ENCODE measurements around the gene SFR1. TPM values are rescaled to one million over a fixed set of nuclear protein-coding genes. Genes with fewer than 3 reads are reported as not detected.

Gene SFR1
- total RNA-seq, 1 experiment from 2014 or later: 8.4 TPM

DNA sequence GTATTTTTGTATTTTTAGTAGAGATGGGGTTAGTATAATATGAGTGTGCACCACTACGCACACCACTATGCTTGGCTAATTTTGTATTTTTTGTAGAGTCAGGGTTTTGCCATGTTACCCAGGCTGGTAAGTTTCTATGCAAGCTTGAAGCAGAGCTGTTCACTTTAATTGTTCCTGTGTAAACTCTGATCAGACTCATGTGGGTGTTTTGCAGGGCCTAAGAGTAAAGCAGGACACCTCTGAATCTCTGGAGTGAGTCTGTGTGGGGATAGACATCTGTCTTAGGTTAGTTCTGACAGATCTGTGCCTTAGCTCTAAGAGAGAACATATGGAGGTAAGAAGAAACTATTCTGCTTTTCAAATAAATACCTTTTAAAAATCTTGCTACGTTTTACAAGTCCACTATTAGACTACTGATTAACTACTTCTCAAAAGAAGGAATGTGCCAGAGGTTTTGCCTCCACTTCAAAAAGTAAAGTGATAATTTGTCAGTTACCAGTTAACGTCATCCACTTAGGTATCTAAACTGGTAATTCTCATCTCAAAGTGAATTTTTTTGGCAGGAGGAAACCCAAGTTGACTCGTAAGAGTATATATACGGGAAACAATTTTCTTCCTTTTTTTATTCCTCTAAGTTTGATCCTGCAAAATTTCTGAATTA, 37.4 kb upstream of the SFR1 start:
- ChIA-PET CTCF (no interaction called here), POLR2A (no interaction called here)
- DNase-seq (ENCODE audit: low read depth, low spot score) (no peak), ATAC-seq (no peak)
- H3K4me3 ChIP-seq (ENCODE audit: low read depth in 2 of 2, low read length in 2 of 2): no peak overlapping the region
- intact Hi-C loops (cut with micrococcal nuclease; ENCODE audit: unreplicated experiment): no loop called here
- H3K9me3 ChIP-seq (ENCODE audit: control insufficient read depth, insufficient read depth, low read depth, low read length): no peaks in the 10 kb centered on the region
- BruUV-seq (replicated peaks): no TSS peak
- no peak for TF ChIP-seq POLR2AphosphoS5 (IDR thresholded peaks at IDR 0.05; ENCODE audit: low read depth, low read length)
- no peak for TF ChIP-seq TCF7L2 (IDR thresholded peaks at IDR 0.05; ENCODE audit: low read depth, low read length)
- TF ChIP-seq, protein P1, sequence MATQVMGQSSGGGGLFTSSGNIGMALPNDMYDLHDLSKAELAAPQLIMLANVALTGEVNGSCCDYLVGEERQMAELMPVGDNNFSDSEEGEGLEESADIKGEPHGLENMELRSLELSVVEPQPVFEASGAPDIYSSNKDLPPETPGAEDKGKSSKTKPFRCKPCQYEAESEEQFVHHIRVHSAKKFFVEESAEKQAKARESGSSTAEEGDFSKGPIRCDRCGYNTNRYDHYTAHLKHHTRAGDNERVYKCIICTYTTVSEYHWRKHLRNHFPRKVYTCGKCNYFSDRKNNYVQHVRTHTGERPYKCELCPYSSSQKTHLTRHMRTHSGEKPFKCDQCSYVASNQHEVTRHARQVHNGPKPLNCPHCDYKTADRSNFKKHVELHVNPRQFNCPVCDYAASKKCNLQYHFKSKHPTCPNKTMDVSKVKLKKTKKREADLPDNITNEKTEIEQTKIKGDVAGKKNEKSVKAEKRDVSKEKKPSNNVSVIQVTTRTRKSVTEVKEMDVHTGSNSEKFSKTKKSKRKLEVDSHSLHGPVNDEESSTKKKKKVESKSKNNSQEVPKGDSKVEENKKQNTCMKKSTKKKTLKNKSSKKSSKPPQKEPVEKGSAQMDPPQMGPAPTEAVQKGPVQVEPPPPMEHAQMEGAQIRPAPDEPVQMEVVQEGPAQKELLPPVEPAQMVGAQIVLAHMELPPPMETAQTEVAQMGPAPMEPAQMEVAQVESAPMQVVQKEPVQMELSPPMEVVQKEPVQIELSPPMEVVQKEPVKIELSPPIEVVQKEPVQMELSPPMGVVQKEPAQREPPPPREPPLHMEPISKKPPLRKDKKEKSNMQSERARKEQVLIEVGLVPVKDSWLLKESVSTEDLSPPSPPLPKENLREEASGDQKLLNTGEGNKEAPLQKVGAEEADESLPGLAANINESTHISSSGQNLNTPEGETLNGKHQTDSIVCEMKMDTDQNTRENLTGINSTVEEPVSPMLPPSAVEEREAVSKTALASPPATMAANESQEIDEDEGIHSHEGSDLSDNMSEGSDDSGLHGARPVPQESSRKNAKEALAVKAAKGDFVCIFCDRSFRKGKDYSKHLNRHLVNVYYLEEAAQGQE (IDR thresholded peaks at IDR 0.05; ENCODE audit: insufficient read depth in 1 of 2, low read depth in 2 of 2, low read length in 1 of 2): no peak
- no peak for TF ChIP-seq SIN3A (IDR thresholded peaks at IDR 0.05; ENCODE audit: borderline replicate concordance, insufficient read depth, low read depth, low read length)
- no peak for TF ChIP-seq CTCF (IDR thresholded peaks at IDR 0.05)
- no peak overlapping the region for H3K27ac ChIP-seq (ENCODE audit: low read length)
- H3K27me3 ChIP-seq (ENCODE audit: control insufficient read depth, insufficient read depth, low read length): no peaks in the 10 kb centered on the region
- no peaks in the 10 kb centered on the region for H3K36me3 ChIP-seq (ENCODE audit: control insufficient read depth, insufficient read depth, low read length)
- no peaks in the 10 kb centered on the region for H3K4me1 ChIP-seq (ENCODE audit: control insufficient read depth, insufficient read depth, low read length)
- in situ Hi-C loops (cut with HindIII; ENCODE audit: low pct_unique_long_range_greater_than_20kb, low sequenced_read_pairs): no loop called here

GRCh38 chr10:104085801-104086400, 36.1 kb upstream of the SFR1 start, which contains the start of gene COL17A1:
Gene COL17A1 (minus strand): TSS chr10:104085880. CDS start chr10:104080673, 5,207 bp downstream.
- Histone ChIP-seq H3K4me1 (ENCODE audit: control insufficient read depth, insufficient read depth, low read length) (no peaks in the 10 kb centered on the region), H3K36me3 (ENCODE audit: control insufficient read depth, insufficient read depth, low read length) (no peaks in the 10 kb centered on the region), H3K27me3 (ENCODE audit: control insufficient read depth, insufficient read depth, low read length) (no peaks in the 10 kb centered on the region), H3K9me3 (ENCODE audit: control insufficient read depth, insufficient read depth, low read depth, low read length) (no peaks in the 10 kb centered on the region), H3K27ac (ENCODE audit: low read length) (no peak within 1 kb of the TSS), H3K4me3 (ENCODE audit: low read depth in 2 of 2, low read length in 2 of 2) (no peak within 1 kb of the TSS)
- no peak for ATAC-seq
- in situ Hi-C loops (cut with HindIII; ENCODE audit: low pct_unique_long_range_greater_than_20kb, low sequenced_read_pairs): no loop called here
- TF ChIP-seq POLR2AphosphoS5 (IDR thresholded peaks at IDR 0.05; ENCODE audit: low read depth, low read length): no peak
- TF ChIP-seq, protein P1 (IDR thresholded peaks at IDR 0.05; ENCODE audit: insufficient read depth in 1 of 2, low read depth in 2 of 2, low read length in 1 of 2): no peak
- TF ChIP-seq CTCF (IDR thresholded peaks at IDR 0.05): no peak
- TF ChIP-seq TCF7L2 (IDR thresholded peaks at IDR 0.05; ENCODE audit: low read depth, low read length): no peak
- no peak for TF ChIP-seq SIN3A (IDR thresholded peaks at IDR 0.05; ENCODE audit: borderline replicate concordance, insufficient read depth, low read depth, low read length)
- intact Hi-C loops (cut with micrococcal nuclease; ENCODE audit: unreplicated experiment): no loop called here
- no TSS peak for BruUV-seq (replicated peaks)
- DNase-seq (ENCODE audit: low read depth, low spot score): no peak
- POLR2A ChIA-PET: no interaction called here
- CTCF ChIA-PET: no interaction called here

All from Panc1 (cell line).